Measurements from ENCODE around the gene APOBEC3H. TPM values are rescaled to one million over a fixed set of nuclear protein-coding genes. Genes with fewer than 3 reads are reported as not detected.

APOBEC3H gene
- total RNA-seq, 1 experiment from 2014 or later, result not detected

DNA sequence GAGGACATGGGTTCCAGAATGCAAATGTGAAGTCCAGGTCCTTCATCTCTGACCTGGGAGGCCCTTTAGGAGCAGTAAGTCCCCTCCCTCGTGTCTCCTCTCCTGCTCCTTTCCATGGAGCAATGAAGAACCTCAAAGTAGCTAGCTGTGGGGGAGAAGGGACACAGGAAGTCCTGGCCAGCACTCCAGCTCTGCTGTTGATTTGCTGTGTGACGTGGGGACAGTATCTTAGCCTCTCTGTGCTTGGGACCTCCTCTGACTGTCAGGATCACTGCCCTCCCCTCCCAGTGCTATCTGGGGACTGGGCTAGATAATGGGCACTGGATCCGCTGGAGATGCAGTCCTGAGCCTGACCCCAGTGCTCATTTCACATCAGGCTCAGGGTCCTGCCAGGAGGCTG lies 1.1 kb upstream of the APOBEC3H start:
- no peaks in the 10 kb centered on the region for H3K36me3 Mint-ChIP-seq (ENCODE audit: insufficient read depth, unreplicated experiment)
- Histone ChIP-seq H3K9me3 (no peaks in the 10 kb centered on the region), H3K4me3 (ENCODE audit: low read depth, low read length) (no peak overlapping the region), H3K36me3 (ENCODE audit: control insufficient read depth, insufficient read depth, low read length) (no peaks in the 10 kb centered on the region), H3K27me3 (replicated peaks; ENCODE audit: control insufficient read depth, insufficient read depth, low read length) (no peaks in the 10 kb centered on the region), H3K4me1 (no peaks in the 10 kb centered on the region)
- H3K4me1 Mint-ChIP-seq (ENCODE audit: low read depth, unreplicated experiment), result no peaks in the 10 kb centered on the region
- no peak overlapping the region for H3K27ac Mint-ChIP-seq (ENCODE audit: unreplicated experiment)
- BruUV-seq (replicated peaks), result no TSS peak
- no peak for TF ChIP-seq CTCF (IDR thresholded peaks at IDR 0.05; ENCODE audit: insufficient read depth in 1 of 2, low read depth in 1 of 2, low read length in 1 of 2, severe bottlenecking in 1 of 2, unreplicated experiment in 1 of 2)
- no peaks in the 10 kb centered on the region for H3K9me3 Mint-ChIP-seq (ENCODE audit: unreplicated experiment)
- no peaks in the 10 kb centered on the region for H3K27me3 Mint-ChIP-seq (ENCODE audit: insufficient read depth, unreplicated experiment)
- DNase-seq, result no peak
- ChIA-PET CTCF (no interaction called here), POLR2A (no interaction called here)
- no peak overlapping the region for H3K4me3 Mint-ChIP-seq (ENCODE audit: unreplicated experiment)
- intact Hi-C loops (cut with micrococcal nuclease; ENCODE audit: unreplicated experiment), result no loop called here

GRCh38 chr22:39098026-39098425 lies 982 bp downstream of the APOBEC3H start:
- H3K4me3 Mint-ChIP-seq (ENCODE audit: unreplicated experiment), result no peak overlapping the region
- no peaks in the 10 kb centered on the region for H3K4me1 Mint-ChIP-seq (ENCODE audit: low read depth, unreplicated experiment)
- intact Hi-C loops (cut with micrococcal nuclease; ENCODE audit: unreplicated experiment), result no loop called here
- DNase-seq, result no peak
- ChIA-PET CTCF (no interaction called here), POLR2A (interaction anchor here (0.6 kb wide), 1 partner anchor 63 kb away, joined by 20 read pairs; no protein-coding TSS in a partner anchor)
- no peaks in the 10 kb centered on the region for H3K36me3 ChIP-seq (ENCODE audit: control insufficient read depth, insufficient read depth, low read length)
- BruUV-seq (replicated peaks), result no TSS peak
- no peak overlapping the region for H3K4me3 ChIP-seq (ENCODE audit: low read depth, low read length)
- no peaks in the 10 kb centered on the region for H3K9me3 ChIP-seq
- H3K9me3 Mint-ChIP-seq (ENCODE audit: unreplicated experiment), result no peaks in the 10 kb centered on the region
- no peaks in the 10 kb centered on the region for H3K4me1 ChIP-seq
- no peak overlapping the region for H3K27ac Mint-ChIP-seq (ENCODE audit: unreplicated experiment)
- no peaks in the 10 kb centered on the region for H3K27me3 Mint-ChIP-seq (ENCODE audit: insufficient read depth, unreplicated experiment)
- H3K27me3 ChIP-seq (replicated peaks; ENCODE audit: control insufficient read depth, insufficient read depth, low read length), result no peaks in the 10 kb centered on the region
- no peaks in the 10 kb centered on the region for H3K36me3 Mint-ChIP-seq (ENCODE audit: insufficient read depth, unreplicated experiment)
- no peak for TF ChIP-seq CTCF (IDR thresholded peaks at IDR 0.05; ENCODE audit: insufficient read depth in 1 of 2, low read depth in 1 of 2, low read length in 1 of 2, severe bottlenecking in 1 of 2, unreplicated experiment in 1 of 2)

- no peaks in the 10 kb centered on the region for H3K27me3 ChIP-seq (replicated peaks; ENCODE audit: control insufficient read depth, insufficient read depth, low read length)
- H3K27me3 Mint-ChIP-seq (ENCODE audit: insufficient read depth, unreplicated experiment), result no peaks in the 10 kb centered on the region
- no peak overlapping the region for H3K4me3 Mint-ChIP-seq (ENCODE audit: unreplicated experiment)
- DNase-seq, result no peak
- POLR2A ChIA-PET, result no interaction called here
- no peaks in the 10 kb centered on the region for H3K36me3 Mint-ChIP-seq (ENCODE audit: insufficient read depth, unreplicated experiment)
- no peaks in the 10 kb centered on the region for H3K4me1 Mint-ChIP-seq (ENCODE audit: low read depth, unreplicated experiment)
- H3K9me3 Mint-ChIP-seq (ENCODE audit: unreplicated experiment), result no peaks in the 10 kb centered on the region
- CTCF ChIA-PET, result no interaction called here
- H3K36me3 ChIP-seq (ENCODE audit: control insufficient read depth, insufficient read depth, low read length), result no peaks in the 10 kb centered on the region
- no peak overlapping the region for H3K27ac Mint-ChIP-seq (ENCODE audit: unreplicated experiment)
- H3K4me1 ChIP-seq, result no peaks in the 10 kb centered on the region
- TF ChIP-seq CTCF (IDR thresholded peaks at IDR 0.05; ENCODE audit: insufficient read depth in 1 of 2, low read depth in 1 of 2, low read length in 1 of 2, severe bottlenecking in 1 of 2, unreplicated experiment in 1 of 2), result no peak
- no TSS peak for BruUV-seq (replicated peaks)
- intact Hi-C loops (cut with micrococcal nuclease; ENCODE audit: unreplicated experiment), result no loop called here
- no peak overlapping the region for H3K4me3 ChIP-seq (ENCODE audit: low read depth, low read length)
- H3K9me3 ChIP-seq, result no peaks in the 10 kb centered on the region
Measured at GRCh38 chr22:39098576-39098975, 1.5 kb downstream of the APOBEC3H start.

Data from Caco-2 (cell line).